Activated CD4-positive, alpha-beta T cell treated with anti-CD3 and anti-CD28 coated beads, Interleukin-2, amount 10 ng/mL, durations not matched to agents 7 days and 5 days (primary cell): Measurements from ENCODE around the gene CENPK. TPM values are rescaled to one million over a fixed set of nuclear protein-coding genes. Genes with fewer than 3 reads are reported as not detected.
"Not testable (repeated sequence)": the region's sequence is repeated elsewhere in the genome, so short reads cannot be mapped to it uniquely, and the experiment has no call there.

Source experiments
- CTCF ChIA-PET: fragments of 350-600 bp; sonication (Branson Sonifier 250); formaldehyde crosslinking; loops from one replicate; lab custom pipeline; 2021; ENCODE audit warnings: antibody characterized with exemption; lab: Charles Lee
- POLR2A ChIA-PET: fragments of 350-600 bp; sonication (Branson Sonifier 250); formaldehyde crosslinking; loops from one replicate; lab custom pipeline; 2021; ENCODE audit warnings: antibody characterized with exemption; lab: Charles Lee
- DNase-seq: peaks from one replicate; pipeline ENCODE4 v3.0.0-alpha.2; 2020
- H3K27ac Mint-ChIP-seq: one replicate; pipeline ENCODE4 v1.8.0; 2021; ENCODE audit warnings: mild to moderate bottlenecking, moderate library complexity, mixed read lengths
- H3K27me3 Mint-ChIP-seq: one replicate; pipeline ENCODE4 v1.8.0; 2021; ENCODE audit warnings: mixed read lengths
- H3K36me3 Mint-ChIP-seq: one replicate; pipeline ENCODE4 v1.8.0; 2021; ENCODE audit warnings: low read depth, mixed read lengths
- H3K4me1 Mint-ChIP-seq: one replicate; pipeline ENCODE4 v1.8.0; 2021; ENCODE audit warnings: mixed read lengths
- H3K4me3 Mint-ChIP-seq: one replicate; pipeline ENCODE4 v1.8.0; 2021; ENCODE audit warnings: mild to moderate bottlenecking, moderate library complexity, mixed read lengths
- H3K9me3 Mint-ChIP-seq: one replicate; pipeline ENCODE4 v1.8.0; 2021; ENCODE audit warnings: mixed read lengths
- total RNA-seq, 2 experiments: library from RNA; stranded (reverse); gene quantifications; one replicate each; pipeline ENCODE4 v1.2.3, GENCODE V29; 2021

Gene CENPK
- total RNA-seq, 2 experiments from 2014 or later: 96.9 to 108 TPM

- ChIA-PET CTCF (interaction anchor here (0.6 kb wide), 1 partner anchor 24 kb away, joined by 3 read pairs; no protein-coding TSS in a partner anchor), POLR2A (no interaction called here)
- H3K4me3 Mint-ChIP-seq: no peak overlapping the region
- peaks cover 43% of the 10 kb centered on the region for H3K4me1 Mint-ChIP-seq
- no peak overlapping the region for H3K27ac Mint-ChIP-seq
- no peaks in the 10 kb centered on the region for H3K9me3 Mint-ChIP-seq
- no peaks in the 10 kb centered on the region for H3K27me3 Mint-ChIP-seq
- DNase-seq: no peak
- H3K36me3 Mint-ChIP-seq: peaks cover 70% of the 10 kb centered on the region
These were observed 9.0 kb downstream of the CENPK start for GRCh38 chr5:65553941-65554340.

- H3K9me3 Mint-ChIP-seq: no peaks in the 10 kb centered on the region
- H3K4me1 Mint-ChIP-seq: peaks cover 18% of the 10 kb centered on the region
- H3K36me3 Mint-ChIP-seq: peaks cover 82% of the 10 kb centered on the region
- no peak for DNase-seq
- H3K27ac Mint-ChIP-seq: no peak overlapping the region
- CTCF ChIA-PET: no interaction called here
- H3K4me3 Mint-ChIP-seq: no peak overlapping the region
- H3K27me3 Mint-ChIP-seq: no peaks in the 10 kb centered on the region
- POLR2A ChIA-PET: interaction anchor here (0.6 kb wide), 1 partner anchor 109 kb away, joined by 6 read pairs; no protein-coding TSS in a partner anchor
These were observed 14.7 kb downstream of the CENPK start for GRCh38 chr5:65548281-65548680.

- Mint-ChIP-seq H3K27me3 (no peaks in the 10 kb centered on the region), H3K9me3 (no peaks in the 10 kb centered on the region), H3K4me1 (peaks cover 13% of the 10 kb centered on the region), H3K27ac (no peak overlapping the region), H3K36me3 (peaks cover 85% of the 10 kb centered on the region), H3K4me3 (no peak overlapping the region)
- ChIA-PET CTCF (no interaction called here), POLR2A (no interaction called here)
- no peak for DNase-seq
These were observed 16.8 kb downstream of the CENPK start for GRCh38 chr5:65546141-65546540.

DNA sequence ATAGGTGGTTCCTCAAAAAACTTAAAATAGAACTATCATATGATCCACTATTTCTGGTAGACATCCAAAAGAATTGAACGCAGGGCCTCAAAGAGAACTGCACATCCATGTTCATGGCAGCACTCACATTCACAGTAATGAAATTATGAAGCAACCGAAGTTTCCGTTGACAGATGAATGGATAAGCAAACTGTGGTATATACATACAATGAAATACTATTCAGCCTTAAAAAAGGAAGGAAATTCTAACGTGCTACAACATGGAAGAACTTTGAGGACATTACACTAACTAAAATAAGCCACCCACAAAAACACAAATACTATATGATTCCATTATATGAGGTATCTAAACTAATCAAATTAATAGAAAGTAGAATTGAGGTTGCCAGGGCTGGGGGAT, 18.5 kb downstream of the CENPK start:
- Mint-ChIP-seq H3K9me3 (no peaks in the 10 kb centered on the region), H3K4me1 (peaks cover 11% of the 10 kb centered on the region), H3K4me3 (no peak overlapping the region), H3K27me3 (no peaks in the 10 kb centered on the region), H3K36me3 (peaks cover 83% of the 10 kb centered on the region), H3K27ac (peak overlapping the region; percentile 15)
- no peak for DNase-seq
- ChIA-PET CTCF (interaction anchor here (0.9 kb wide), 1 partner anchor 65 kb away, joined by 3 read pairs; no protein-coding TSS in a partner anchor), POLR2A (interaction anchor here (0.7 kb wide), 1 partner anchor 79 kb away, joined by 3 read pairs; no protein-coding TSS in a partner anchor)

DNA sequence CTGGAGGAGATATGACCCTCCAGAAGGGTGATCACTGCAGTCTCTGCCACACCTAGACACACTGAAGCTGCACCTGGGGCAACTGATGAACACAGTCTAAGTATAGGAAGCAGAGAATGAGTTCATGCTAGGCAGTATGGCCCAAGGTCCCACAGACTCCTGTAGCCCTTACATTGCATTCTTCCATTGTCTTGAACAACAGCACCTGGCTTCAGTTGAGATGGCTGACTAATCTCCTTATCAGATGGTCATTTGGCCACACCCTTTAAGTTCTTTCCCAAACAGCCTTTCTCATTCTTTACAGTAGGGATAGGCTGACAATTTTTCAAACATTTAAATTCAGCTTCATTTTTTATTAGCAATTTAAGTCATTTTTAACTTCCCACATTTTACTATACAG, 23.1 kb downstream of the CENPK start:
- no peaks in the 10 kb centered on the region for H3K27me3 Mint-ChIP-seq
- H3K4me3 Mint-ChIP-seq: no peak overlapping the region
- H3K27ac Mint-ChIP-seq: peak overlapping the region; percentile 54
- DNase-seq: no peak
- H3K9me3 Mint-ChIP-seq: no peaks in the 10 kb centered on the region
- CTCF ChIA-PET: no interaction called here
- H3K36me3 Mint-ChIP-seq: peaks cover 58% of the 10 kb centered on the region
- H3K4me1 Mint-ChIP-seq: no peaks in the 10 kb centered on the region
- POLR2A ChIA-PET: no interaction called here

DNA sequence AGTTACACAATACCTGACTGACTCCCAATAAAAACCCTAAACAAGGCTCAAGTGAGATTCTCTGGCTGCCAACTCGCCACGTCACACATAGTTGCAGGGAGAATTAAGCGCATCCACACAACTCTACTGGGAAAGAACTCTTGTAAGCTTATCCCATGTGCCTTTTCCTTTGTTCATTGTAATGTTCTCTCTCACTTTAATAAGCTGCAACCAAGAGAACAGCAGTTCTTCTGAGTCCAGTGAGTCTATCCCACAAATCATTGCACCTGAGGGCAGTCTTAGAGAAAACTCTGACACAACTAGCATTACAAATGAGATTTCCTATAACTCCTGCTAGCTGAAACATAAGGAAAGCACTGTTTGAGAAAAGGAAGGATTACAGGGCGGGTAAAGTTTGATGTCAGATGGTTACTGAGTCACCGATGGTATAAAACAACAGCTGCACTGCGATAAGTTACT, 27.4 kb downstream of the CENPK start:
- ChIA-PET POLR2A (no interaction called here), CTCF (interaction anchor here (0.7 to 1.3 kb wide), 4 partner anchors 8 to 46 kb away, joined by 3 read pairs; no protein-coding TSS in a partner anchor)
- Mint-ChIP-seq H3K27ac (no peak overlapping the region), H3K36me3 (peaks cover 41% of the 10 kb centered on the region), H3K27me3 (no peaks in the 10 kb centered on the region), H3K4me3 (no peak overlapping the region), H3K4me1 (no peaks in the 10 kb centered on the region), H3K9me3 (no peaks in the 10 kb centered on the region)
- DNase-seq: no peak

DNA sequence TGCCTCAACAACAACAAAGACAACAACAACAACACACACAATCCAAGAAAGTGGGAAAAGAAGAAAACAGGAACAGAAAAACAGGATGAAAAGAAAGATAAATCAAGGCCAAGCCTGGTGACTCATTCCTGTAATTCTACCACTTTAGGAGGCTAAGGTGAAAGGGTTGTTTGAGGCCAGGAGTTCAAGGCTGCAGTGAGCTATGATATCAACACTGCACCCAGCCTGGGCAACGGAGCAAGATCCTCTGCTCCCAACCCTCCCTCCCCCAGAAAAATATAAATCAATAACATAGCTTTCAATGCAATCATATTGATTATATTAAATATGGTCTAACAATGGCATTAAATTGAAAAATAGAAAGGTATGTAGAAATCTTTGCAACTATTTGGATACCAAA, 32.1 kb downstream of the CENPK start:
- CTCF ChIA-PET: interaction anchor here (0.6 kb wide), 1 partner anchor 656 kb away, joined by 4 read pairs; no protein-coding TSS in a partner anchor
- Mint-ChIP-seq H3K4me1 (no peaks in the 10 kb centered on the region), H3K4me3 (no peak overlapping the region), H3K9me3 (no peaks in the 10 kb centered on the region), H3K36me3 (peaks cover 30% of the 10 kb centered on the region), H3K27ac (no peak overlapping the region), H3K27me3 (no peaks in the 10 kb centered on the region)
- DNase-seq: no peak
- POLR2A ChIA-PET: no interaction called here

DNA sequence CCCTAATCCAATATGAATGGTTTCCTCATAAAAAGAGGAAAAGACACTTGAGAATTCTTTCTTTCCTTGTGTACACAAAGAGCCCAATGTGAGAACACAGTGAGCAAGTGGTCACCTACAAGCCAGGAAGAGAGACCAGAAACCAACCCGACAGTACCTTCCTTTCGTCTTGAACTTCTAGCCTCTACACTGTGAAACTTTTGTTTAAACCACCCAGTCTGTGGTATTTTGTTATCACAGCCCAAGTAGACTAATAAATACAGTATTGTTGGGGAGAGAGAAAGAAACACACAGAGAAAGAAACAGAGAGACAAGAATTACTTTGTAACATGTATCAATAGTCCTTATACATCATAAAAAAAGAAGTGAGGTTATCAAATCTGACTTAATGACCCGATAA, 37.2 kb downstream of the CENPK start:
- POLR2A ChIA-PET: no interaction called here
- no peaks in the 10 kb centered on the region for H3K4me1 Mint-ChIP-seq
- DNase-seq: no peak
- peaks cover 35% of the 10 kb centered on the region for H3K36me3 Mint-ChIP-seq
- no peak overlapping the region for H3K4me3 Mint-ChIP-seq
- H3K27me3 Mint-ChIP-seq: no peaks in the 10 kb centered on the region
- H3K9me3 Mint-ChIP-seq: no peaks in the 10 kb centered on the region
- no peak overlapping the region for H3K27ac Mint-ChIP-seq
- CTCF ChIA-PET: interaction anchor here (0.6 kb wide), 1 partner anchor 686 kb away, joined by 3 read pairs; no protein-coding TSS in a partner anchor

DNA sequence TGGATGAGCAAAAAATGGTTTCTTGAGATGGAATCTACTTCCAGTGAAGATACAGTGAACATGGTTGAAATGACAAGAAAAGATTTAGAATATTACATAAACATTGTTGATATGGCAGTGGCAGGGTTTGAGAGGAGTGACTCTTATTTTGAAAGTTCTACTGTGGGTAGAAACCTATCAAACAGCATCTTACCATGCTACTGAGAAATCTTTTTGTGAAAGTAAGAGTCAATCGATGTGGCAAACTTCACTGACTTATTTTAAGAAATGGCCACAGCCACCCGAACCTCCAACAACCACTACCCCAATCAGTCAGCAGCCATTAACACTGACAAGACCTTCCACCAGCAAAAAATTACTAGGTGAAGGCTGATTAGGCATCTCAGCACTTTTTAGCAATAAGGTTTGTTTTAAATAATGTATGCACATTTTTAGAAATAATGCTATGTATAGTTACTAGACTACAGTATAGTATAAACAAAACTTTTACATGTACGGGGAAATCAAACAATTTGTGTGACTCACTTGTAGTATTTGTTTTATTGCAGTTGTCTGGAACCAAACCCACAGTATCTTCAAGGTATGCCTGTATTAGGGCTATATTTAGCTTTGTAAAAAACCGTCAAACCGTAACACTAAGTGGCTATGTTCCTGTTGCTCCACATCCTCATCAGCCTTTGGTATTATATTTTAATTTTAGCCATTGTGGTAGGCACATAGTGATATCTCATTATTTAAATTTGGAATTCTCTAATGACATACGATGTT, 50.6 kb downstream of the CENPK start:
- no peak for DNase-seq
- POLR2A ChIA-PET: no interaction called here
- Mint-ChIP-seq H3K36me3 (peaks cover 20% of the 10 kb centered on the region), H3K27ac (no peak overlapping the region), H3K4me3 (no peak overlapping the region), H3K9me3 (no peaks in the 10 kb centered on the region), H3K4me1 (no peaks in the 10 kb centered on the region), H3K27me3 (no peaks in the 10 kb centered on the region)
- CTCF ChIA-PET: no interaction called here

- no peaks in the 10 kb centered on the region for H3K9me3 Mint-ChIP-seq
- H3K27ac Mint-ChIP-seq: no peak overlapping the region
- H3K27me3 Mint-ChIP-seq: no peaks in the 10 kb centered on the region
- no peak overlapping the region for H3K4me3 Mint-ChIP-seq
- DNase-seq: no peak
- ChIA-PET CTCF (no interaction called here), POLR2A (no interaction called here)
- H3K36me3 Mint-ChIP-seq: peaks cover 18% of the 10 kb centered on the region
- H3K4me1 Mint-ChIP-seq: no peaks in the 10 kb centered on the region
These were observed 54.0 kb downstream of the CENPK start for GRCh38 chr5:65508978-65509377.

DNA sequence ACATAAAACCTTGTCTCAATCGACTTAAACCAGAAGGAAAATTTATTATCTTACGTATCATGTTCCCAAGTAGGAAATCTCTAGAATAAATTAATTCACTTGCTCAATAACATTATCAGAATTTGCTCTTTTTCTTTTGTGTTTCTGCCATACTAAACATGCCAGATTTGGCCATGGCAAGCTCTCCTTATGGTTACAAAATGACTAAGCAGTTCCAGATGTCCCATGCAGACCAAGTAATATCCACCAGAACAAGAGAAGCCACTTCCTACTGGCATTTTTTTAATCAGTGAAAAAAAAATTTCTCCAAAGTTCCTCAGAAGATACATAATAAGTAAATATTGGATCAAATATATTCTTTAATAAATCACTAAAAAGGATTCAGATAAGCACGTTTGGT, 56.0 kb downstream of the CENPK start:
- no peak for DNase-seq
- no peaks in the 10 kb centered on the region for H3K4me1 Mint-ChIP-seq
- no peak overlapping the region for H3K4me3 Mint-ChIP-seq
- H3K36me3 Mint-ChIP-seq: peaks cover 16% of the 10 kb centered on the region
- POLR2A ChIA-PET: no interaction called here
- no peaks in the 10 kb centered on the region for H3K27me3 Mint-ChIP-seq
- CTCF ChIA-PET: interaction anchor here (0.8 kb wide), 1 partner anchor 13 kb away, joined by 3 read pairs; no protein-coding TSS in a partner anchor
- no peak overlapping the region for H3K27ac Mint-ChIP-seq
- no peaks in the 10 kb centered on the region for H3K9me3 Mint-ChIP-seq

GRCh38 chr5:65489119-65489518, 73.8 kb downstream of the CENPK start:
- Mint-ChIP-seq H3K27me3 (no peaks in the 10 kb centered on the region), H3K9me3 (no peaks in the 10 kb centered on the region), H3K27ac (no peak overlapping the region), H3K4me3 (no peak overlapping the region), H3K4me1 (no peaks in the 10 kb centered on the region), H3K36me3 (peaks cover 10% of the 10 kb centered on the region)
- DNase-seq: no peak
- ChIA-PET CTCF (no interaction called here), POLR2A (no interaction called here)

DNA sequence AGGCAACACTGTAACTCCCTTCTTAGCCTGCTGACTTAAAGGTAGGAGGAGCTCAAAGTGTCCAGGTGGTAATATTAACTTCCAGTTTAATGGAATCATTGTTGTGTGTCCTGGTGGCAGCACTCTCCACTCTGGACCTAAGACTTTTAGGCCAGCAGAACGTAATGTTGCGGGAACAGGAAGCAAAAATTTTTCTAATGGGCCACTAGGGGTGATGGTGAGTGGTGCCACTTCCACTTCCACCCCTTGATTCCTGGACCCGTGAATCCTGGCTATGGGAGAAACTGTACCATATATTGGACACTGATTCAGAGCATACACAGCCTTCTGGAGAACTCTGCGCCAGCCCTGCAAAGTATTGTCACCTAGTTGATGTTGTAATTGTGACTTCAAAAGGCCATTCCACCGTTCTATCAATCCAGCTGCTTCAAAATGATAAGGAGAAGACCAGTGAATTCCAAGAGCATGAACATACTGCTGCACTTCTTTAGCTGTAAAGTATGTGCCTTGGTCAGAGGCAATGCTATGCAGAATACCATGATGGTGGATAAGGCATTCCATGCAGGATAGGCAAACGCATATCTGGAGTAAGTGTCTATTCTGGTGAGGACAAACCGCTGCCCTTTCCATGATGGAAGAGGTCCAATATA, 74.8 kb downstream of the CENPK start:
- H3K27ac Mint-ChIP-seq, H3K27me3 Mint-ChIP-seq, POLR2A ChIA-PET, H3K4me1 Mint-ChIP-seq, CTCF ChIA-PET, H3K36me3 Mint-ChIP-seq, H3K9me3 Mint-ChIP-seq, H3K4me3 Mint-ChIP-seq, DNase-seq: not testable (repeated sequence)
